Thoracic aorta (tissue), 2 donors: ENCODE results near the gene NPW. TPM values are rescaled to one million over a fixed set of nuclear protein-coding genes. Genes with fewer than 3 reads are reported as not detected.
A peak's percentile ranks its signal among the peaks of the same experiment; 100 is the strongest.

Source experiments
- ATAC-seq: fragments of 150-250 bp; one replicate; pipeline ENCODE4 v1.8.0; 2017; ENCODE audit warnings: low read depth; ENCODE audit not compliant: insufficient number of reproducible peaks, low FRiP score
- DNase-seq: peaks from one replicate; pipeline ENCODE4 v3.0.0-alpha.2; 2020; ENCODE audit warnings: low spot score
- H3K27ac ChIP-seq, 2 donors: fragments of 200-600 bp; sonication (generic); 1 replicate in 1 of 2; 2 replicates in 1 of 2; pipeline ENCODE4 v1.5.1; 2016; ENCODE audit warnings: mild to moderate bottlenecking in 2 of 2, moderate library complexity in 2 of 2
- H3K27me3 ChIP-seq: fragments of 200-600 bp; sonication (generic); replicated peaks from 2 replicates; pipeline ENCODE4 v1.6.0; 2016; ENCODE audit warnings: mild to moderate bottlenecking; ENCODE audit not compliant: insufficient read depth
- H3K36me3 ChIP-seq: fragments of 200-600 bp; sonication (generic); one replicate; pipeline ENCODE4 v1.5.1; 2016
- H3K4me1 ChIP-seq, 2 donors: fragments of 200-600 bp; sonication (generic); 1 replicate in 1 of 2; 2 replicates in 1 of 2; pipeline versions ENCODE4 v1.5.1 to v1.6.0; 2016; ENCODE audit warnings: low read depth in 2 of 2, mild to moderate bottlenecking in 1 of 2; ENCODE audit not compliant: control insufficient read depth in 1 of 2
- H3K4me3 ChIP-seq: fragments of 200-600 bp; sonication (generic); 2 replicates; pipeline ENCODE4 v1.5.1; 2016; ENCODE audit warnings: mild to moderate bottlenecking
- H3K9me3 ChIP-seq: fragments of 200-600 bp; sonication (generic); 2 replicates; pipeline ENCODE4 v1.5.1; 2016
- total RNA-seq, 2 donors: library from RNA; depleted of rRNA; stranded (reverse); fragments of >200 nt; gene quantifications; one replicate each; pipeline versions ENCODE4 v1.1.0 to v1.2.3, GENCODE V29; 2016
- TF ChIP-seq, protein P1 (sequence below): fragments of 200-600 bp; sonication (generic); IDR thresholded peaks from one replicate; pipeline ENCODE4 v1.5.1; 2019; ENCODE audit warnings: antibody characterized with exemption

Gene NPW
- total RNA-seq, 2 donors from 2014 or later = not detected

- no peak for ATAC-seq
- peaks cover 10 to 30% of the 10 kb centered on the region in 2 donors for H3K4me1 ChIP-seq
Observed at GRCh38 chr16:1990101-1990350, 29.6 kb upstream of the NPW start.

DNA sequence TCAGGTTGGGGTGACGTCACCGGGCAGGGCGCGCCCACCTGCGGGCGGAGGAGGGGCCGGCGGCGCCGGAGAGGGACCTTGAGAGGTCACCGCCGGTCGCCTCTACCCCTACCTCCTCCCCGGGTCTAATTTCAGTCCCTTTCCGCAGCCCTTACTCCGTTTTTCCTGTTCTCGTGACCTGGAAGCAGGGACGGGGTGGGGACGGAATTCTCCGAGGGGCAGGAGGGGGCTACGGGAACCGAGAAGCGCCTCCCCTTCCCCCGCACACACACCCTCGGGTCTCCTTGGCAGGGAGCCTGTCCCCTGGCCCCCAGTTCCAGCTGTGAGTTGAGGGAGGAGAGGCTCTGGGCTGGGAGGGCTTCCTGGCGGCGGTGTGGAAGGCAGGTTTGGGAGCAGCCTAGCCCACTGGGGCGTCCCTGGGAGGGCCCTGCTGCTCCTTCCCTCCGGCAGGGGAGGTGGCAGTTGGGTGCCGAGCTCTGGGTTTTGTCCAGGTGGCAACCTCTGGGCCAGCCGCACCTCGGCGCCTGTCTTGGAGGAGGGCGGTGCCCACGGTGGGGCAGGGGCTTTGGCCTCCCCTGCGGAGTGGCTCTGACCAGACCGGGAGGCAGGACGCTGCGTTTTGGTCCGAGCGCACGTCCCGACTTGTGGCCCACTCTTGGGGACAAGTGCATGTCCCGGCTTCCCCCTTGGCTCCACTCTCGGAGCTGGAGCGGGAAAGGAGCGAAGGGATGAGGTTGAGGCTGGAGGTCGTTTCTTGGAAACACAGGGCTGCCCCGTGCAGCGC, 29.0 kb upstream of the NPW start:
- peaks cover 7% of the 10 kb centered on the region for H3K27me3 ChIP-seq
- peak overlapping the region; percentile 65 for H3K4me3 ChIP-seq

More at GRCh38 chr16:1990101-1990350, 29.6 kb upstream of the NPW start:
- Histone ChIP-seq H3K27ac (no peak overlapping the region), H3K27me3 (peaks cover 7% of the 10 kb centered on the region), H3K9me3 (no peaks in the 10 kb centered on the region), H3K4me3 (peak overlapping the region; percentile 65), H3K36me3 (peaks cover 8% of the 10 kb centered on the region)
- TF ChIP-seq, protein P1, sequence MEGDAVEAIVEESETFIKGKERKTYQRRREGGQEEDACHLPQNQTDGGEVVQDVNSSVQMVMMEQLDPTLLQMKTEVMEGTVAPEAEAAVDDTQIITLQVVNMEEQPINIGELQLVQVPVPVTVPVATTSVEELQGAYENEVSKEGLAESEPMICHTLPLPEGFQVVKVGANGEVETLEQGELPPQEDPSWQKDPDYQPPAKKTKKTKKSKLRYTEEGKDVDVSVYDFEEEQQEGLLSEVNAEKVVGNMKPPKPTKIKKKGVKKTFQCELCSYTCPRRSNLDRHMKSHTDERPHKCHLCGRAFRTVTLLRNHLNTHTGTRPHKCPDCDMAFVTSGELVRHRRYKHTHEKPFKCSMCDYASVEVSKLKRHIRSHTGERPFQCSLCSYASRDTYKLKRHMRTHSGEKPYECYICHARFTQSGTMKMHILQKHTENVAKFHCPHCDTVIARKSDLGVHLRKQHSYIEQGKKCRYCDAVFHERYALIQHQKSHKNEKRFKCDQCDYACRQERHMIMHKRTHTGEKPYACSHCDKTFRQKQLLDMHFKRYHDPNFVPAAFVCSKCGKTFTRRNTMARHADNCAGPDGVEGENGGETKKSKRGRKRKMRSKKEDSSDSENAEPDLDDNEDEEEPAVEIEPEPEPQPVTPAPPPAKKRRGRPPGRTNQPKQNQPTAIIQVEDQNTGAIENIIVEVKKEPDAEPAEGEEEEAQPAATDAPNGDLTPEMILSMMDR = no peak
- DNase-seq = no peak

DNA sequence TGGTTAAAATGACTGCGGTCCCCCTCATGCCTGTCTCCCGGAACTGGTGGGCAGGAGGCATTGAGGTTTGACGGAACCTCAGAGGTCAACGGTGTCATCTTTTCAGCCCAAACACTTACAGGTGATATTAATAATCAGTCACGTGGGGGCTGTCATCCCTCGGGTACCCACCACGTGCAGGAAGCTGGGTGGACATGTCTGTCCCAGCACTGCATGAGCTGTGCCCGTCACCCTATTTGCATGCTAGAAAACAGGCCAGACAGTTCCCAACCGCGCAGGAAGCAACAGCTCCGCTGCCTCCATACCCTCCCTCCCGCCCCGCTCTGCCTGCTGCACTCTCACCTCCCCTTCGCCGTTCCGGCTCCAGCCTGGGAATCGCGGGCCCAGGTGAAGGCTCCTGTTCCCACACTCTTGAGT, 28.4 kb upstream of the NPW start:
- ATAC-seq (no peak), DNase-seq (no peak)
- Histone ChIP-seq H3K4me3 (peak overlapping the region; percentile 65), H3K27me3 (peaks cover 7% of the 10 kb centered on the region), H3K27ac (no peak overlapping the region), H3K9me3 (no peaks in the 10 kb centered on the region), H3K4me1 (peaks cover 9 to 25% of the 10 kb centered on the region in 2 donors), H3K36me3 (peaks cover 8% of the 10 kb centered on the region)
- TF ChIP-seq, protein P1 = no peak

More for the DNA sequence above, 29.0 kb upstream of the NPW start:
- DNase-seq (no peak), ATAC-seq (no peak)
- Histone ChIP-seq H3K4me1 (peaks cover 9 to 25% of the 10 kb centered on the region in 2 donors), H3K27ac (no peak overlapping the region), H3K36me3 (peaks cover 12% of the 10 kb centered on the region), H3K9me3 (no peaks in the 10 kb centered on the region)
- TF ChIP-seq, protein P1 = no peak

- Histone ChIP-seq H3K27ac (no peak overlapping the region), H3K27me3 (peaks cover 7% of the 10 kb centered on the region), H3K4me3 (peak overlapping the region; percentile 65), H3K36me3 (peaks cover 4% of the 10 kb centered on the region), H3K4me1 (peaks cover 9 to 25% of the 10 kb centered on the region in 2 donors), H3K9me3 (no peaks in the 10 kb centered on the region)
- TF ChIP-seq, protein P1 = no peak
- DNase-seq = no peak
- ATAC-seq = no peak
Observed at GRCh38 chr16:1991588-1991947, 28.0 kb upstream of the NPW start.

DNA sequence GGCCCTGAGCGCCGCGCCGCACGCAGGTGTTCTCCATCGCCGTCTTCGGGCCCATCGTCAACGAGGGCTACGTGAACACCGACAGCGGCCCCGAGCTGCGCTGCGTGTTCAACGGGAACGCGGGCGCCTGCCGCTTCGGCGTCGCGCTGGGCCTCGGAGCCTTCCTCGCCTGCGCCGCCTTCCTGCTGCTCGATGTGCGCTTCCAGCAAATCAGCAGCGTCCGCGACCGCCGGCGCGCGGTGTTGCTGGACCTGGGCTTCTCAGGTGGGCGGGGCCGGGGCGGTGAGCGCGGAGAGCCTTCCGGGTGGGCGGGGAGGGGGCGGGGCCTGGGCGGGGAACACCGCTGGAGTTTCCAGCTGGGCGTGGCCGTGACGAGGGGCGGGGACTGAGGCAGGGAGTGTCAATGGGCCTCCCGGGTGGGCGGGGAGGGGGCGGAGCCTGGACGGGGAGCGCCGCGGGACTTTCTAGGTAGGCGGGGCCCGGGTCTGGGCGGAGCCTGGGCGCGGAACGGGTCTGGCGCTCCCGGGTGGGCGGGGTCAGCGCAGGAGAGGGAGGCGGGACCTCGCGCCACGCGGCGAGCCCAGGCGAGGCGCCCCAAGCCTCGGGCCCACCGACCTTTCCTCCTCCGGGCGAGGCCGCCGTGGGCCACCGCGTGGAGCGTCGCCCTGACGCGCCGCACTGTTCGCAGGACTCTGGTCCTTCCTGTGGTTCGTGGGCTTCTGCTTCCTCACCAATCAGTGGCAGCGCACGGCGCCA, 27.5 kb upstream of the NPW start:
- H3K4me3 ChIP-seq = peak overlapping the region; percentile 65
- H3K4me1 ChIP-seq = peaks cover 9 to 25% of the 10 kb centered on the region in 2 donors
- no peak overlapping the region for H3K27ac ChIP-seq
- H3K36me3 ChIP-seq = peaks cover 6% of the 10 kb centered on the region
- ATAC-seq (peak; percentile 39), DNase-seq (peak; percentile 67)
- peaks cover 7% of the 10 kb centered on the region for H3K27me3 ChIP-seq
- TF ChIP-seq, protein P1 = no peak
- H3K9me3 ChIP-seq = no peaks in the 10 kb centered on the region
